Ishikawa (cell line): ENCODE results near the gene KCNAB2.

ENCODE experiments used
- EGR1 ChIP-seq: IDR thresholded peaks from 2 replicates; pipeline ENCODE4 v1.6.1; 2012
- FOXM1 ChIP-seq: IDR thresholded peaks from 2 replicates; pipeline ENCODE4 v1.6.1; 2012; ENCODE audit warnings: low read depth, borderline replicate concordance
- MAX ChIP-seq: IDR thresholded peaks from 2 replicates; pipeline ENCODE4 v1.6.1; 2012
- RAD21 ChIP-seq: IDR thresholded peaks from 2 replicates; pipeline ENCODE4 v1.6.1; 2012; ENCODE audit warnings: low read depth
- REST ChIP-seq: IDR thresholded peaks from 2 replicates; pipeline ENCODE4 v1.6.1; 2012; ENCODE audit warnings: low read depth, mild to moderate bottlenecking
- TAF1 ChIP-seq: IDR thresholded peaks from 2 replicates; pipeline ENCODE4 v1.6.1; 2012; ENCODE audit warnings: low read depth, mild to moderate bottlenecking
- TEAD4 ChIP-seq: IDR thresholded peaks from 2 replicates; pipeline ENCODE4 v1.6.1; 2012
- USF1 ChIP-seq: IDR thresholded peaks from 2 replicates; pipeline ENCODE4 v1.6.1; 2012
- ZBTB7A ChIP-seq: IDR thresholded peaks from 2 replicates; pipeline ENCODE4 v1.6.1; 2012; ENCODE audit warnings: low read depth

- TF ChIP-seq USF1 (no peak), RAD21 (no peak), TAF1 (no peak), TEAD4 (no peak), REST (no peak), EGR1 (no peak), ZBTB7A (no peak), FOXM1 (no peak), MAX (no peak)
Observed at GRCh38 chr1:6129313-6129712, 83.6 kb downstream of the KCNAB2 start.
